Measurements from ENCODE around the gene AAMP.

GRCh38 chr2:218244665-218245064 is 25.3 kb downstream of the AAMP start:
- TF ChIP-seq CEBPB (IDR thresholded peaks at IDR 0.05) (no peak), EP300 (IDR thresholded peaks at IDR 0.05; ENCODE audit: borderline replicate concordance) (no peak)
